NK-92 (cell line): ENCODE measurements around the gene COX11.

Experiments
- DNase-seq: peaks from one replicate; lab custom pipeline; 2025; ENCODE audit not compliant: unreplicated experiment; lab: John Stamatoyannopoulos, UW

Gene COX11

GRCh38 chr17:54968988-54969332 lies 506 bp upstream of the COX11 start:
- DNase-seq = no peak

- no peak for DNase-seq
Observed at GRCh38 chr17:54967621-54968261, 713 bp downstream of the COX11 start.

GRCh38 chr17:54956791-54957190 lies 11.7 kb downstream of the COX11 start:
- DNase-seq = no peak

GRCh38 chr17:54951286-54951685 lies 17.2 kb downstream of the COX11 start:
- DNase-seq = no peak

GRCh38 chr17:54950116-54950515 lies 18.3 kb downstream of the COX11 start:
- no peak for DNase-seq

GRCh38 chr17:54948380-54948779 lies 20.1 kb downstream of the COX11 start:
- DNase-seq = no peak

- DNase-seq = no peak
Observed at GRCh38 chr17:54947396-54947795, 21.1 kb downstream of the COX11 start.

GRCh38 chr17:54945671-54946070 lies 22.8 kb downstream of the COX11 start:
- DNase-seq = no peak

GRCh38 chr17:54945231-54945630 lies 23.2 kb downstream of the COX11 start:
- no peak for DNase-seq

GRCh38 chr17:54944796-54945195 lies 23.7 kb downstream of the COX11 start:
- no peak for DNase-seq

- DNase-seq = no peak
Observed at GRCh38 chr17:54941285-54941684, 27.2 kb downstream of the COX11 start.

GRCh38 chr17:54937426-54937825 lies 31.0 kb downstream of the COX11 start:
- DNase-seq = no peak

- DNase-seq = no peak
Observed at GRCh38 chr17:54937018-54937417, 31.4 kb downstream of the COX11 start.

- DNase-seq = no peak
Observed at GRCh38 chr17:54935471-54935870, 33.0 kb downstream of the COX11 start.

GRCh38 chr17:54933921-54934320 lies 34.5 kb downstream of the COX11 start:
- DNase-seq = no peak

GRCh38 chr17:54932711-54933110 lies 35.7 kb downstream of the COX11 start:
- no peak for DNase-seq

- no peak for DNase-seq
Observed at GRCh38 chr17:54927525-54927924, 40.9 kb downstream of the COX11 start.

GRCh38 chr17:54924405-54924804 lies 44.0 kb downstream of the COX11 start:
- DNase-seq = no peak

GRCh38 chr17:54920819-54921218 lies 47.6 kb downstream of the COX11 start:
- no peak for DNase-seq

- DNase-seq = no peak
Observed at GRCh38 chr17:54919425-54919824, 49.0 kb downstream of the COX11 start.

GRCh38 chr17:54916721-54917120 lies 51.7 kb downstream of the COX11 start:
- DNase-seq = no peak
